KOPT-K1 (cell line): ENCODE results near the gene APLP2.
"Not testable (repeated sequence)": the region's sequence is repeated elsewhere in the genome, so short reads cannot be mapped to it uniquely, and the experiment has no call there.

Source experiments
- H3K27ac ChIP-seq: fragments of 200-600 bp; sonication (generic); 2 replicates; pipeline ENCODE4 v1.5.1; 2016; ENCODE audit warnings: antibody characterized with exemption, mild to moderate bottlenecking, low read depth, low read length; ENCODE audit not compliant: poor library complexity, severe bottlenecking
- H3K36me3 ChIP-seq: fragments of 200-600 bp; sonication (generic); 2 replicates; pipeline ENCODE4 v1.5.1; 2017; ENCODE audit warnings: antibody characterized with exemption, mild to moderate bottlenecking, low read length, moderate library complexity; ENCODE audit not compliant: insufficient read depth
- H3K9me3 ChIP-seq: fragments of 200-600 bp; sonication (generic); 2 replicates; pipeline ENCODE4 v1.5.1; 2017; ENCODE audit warnings: antibody characterized with exemption, low read length, mild to moderate bottlenecking; ENCODE audit not compliant: insufficient read depth, poor library complexity, severe bottlenecking

The APLP2 gene

GRCh38 chr11:130070846-130071200 is 1.1 kb downstream of the APLP2 start:
- H3K9me3 ChIP-seq, result no peaks in the 10 kb centered on the region
- H3K27ac ChIP-seq, result peak overlapping the region; percentile 62
- no peaks in the 10 kb centered on the region for H3K36me3 ChIP-seq

GRCh38 chr11:130071211-130071712 is 1.6 kb downstream of the APLP2 start:
- Histone ChIP-seq H3K27ac (no peak overlapping the region), H3K9me3 (no peaks in the 10 kb centered on the region), H3K36me3 (no peaks in the 10 kb centered on the region)

DNA sequence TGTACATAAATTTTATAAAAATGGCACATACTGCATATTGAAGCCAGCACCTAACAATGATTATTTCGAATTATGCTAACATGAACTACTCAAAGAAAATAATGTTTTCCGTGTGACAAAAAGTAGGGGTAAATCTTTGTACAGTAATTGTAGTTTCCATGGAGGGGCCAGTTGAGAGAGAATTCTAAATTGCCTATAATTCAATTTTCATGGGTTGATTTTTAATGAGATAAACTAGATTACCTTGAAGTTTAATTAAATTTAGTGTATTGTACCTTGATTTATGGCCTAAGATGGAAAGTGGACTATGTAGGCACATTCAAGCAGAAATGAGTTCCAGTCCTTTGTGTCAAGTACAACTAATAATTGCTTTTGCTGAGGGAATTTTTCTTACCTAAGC is 5.0 kb downstream of the APLP2 start:
- H3K36me3 ChIP-seq, result no peaks in the 10 kb centered on the region

DNA sequence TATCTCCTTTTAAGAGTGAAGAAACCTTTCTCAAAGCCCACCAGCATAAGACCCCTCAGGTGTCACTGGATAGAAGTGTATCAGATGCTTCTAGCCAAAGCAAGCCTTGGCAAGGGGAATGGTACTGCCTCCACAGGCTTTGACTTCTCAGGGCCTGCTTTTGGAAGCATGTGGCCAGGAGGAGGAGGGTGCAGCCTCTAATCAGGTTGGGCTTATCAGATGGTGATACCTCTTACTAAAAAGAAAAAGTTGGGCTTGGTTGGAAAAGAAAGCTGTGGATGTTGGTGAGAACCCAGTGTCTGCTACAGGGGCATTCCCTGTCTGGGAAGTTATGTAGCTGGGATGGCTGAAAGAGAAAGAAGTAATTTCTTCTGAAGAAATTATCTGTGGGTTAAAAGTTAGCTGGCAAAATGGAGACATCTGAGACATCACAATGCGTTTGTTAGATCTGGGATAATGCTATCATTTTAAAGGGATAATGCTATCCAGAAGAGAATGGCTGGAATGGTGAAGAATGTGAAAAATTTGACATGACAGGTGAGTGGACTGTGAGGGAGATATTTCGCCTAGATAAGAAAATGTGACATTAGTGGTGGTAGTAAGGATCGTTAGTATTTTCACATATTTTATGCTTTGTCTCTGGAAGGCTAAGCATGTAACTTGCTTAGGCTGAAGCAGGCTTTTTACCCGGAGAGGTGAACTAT is 7.2 kb downstream of the APLP2 start:
- no peaks in the 10 kb centered on the region for H3K36me3 ChIP-seq
- H3K27ac ChIP-seq, result no peak overlapping the region
- H3K9me3 ChIP-seq, result no peaks in the 10 kb centered on the region

More for the DNA sequence above, 5.0 kb downstream of the APLP2 start:
- no peaks in the 10 kb centered on the region for H3K9me3 ChIP-seq
- no peak overlapping the region for H3K27ac ChIP-seq

GRCh38 chr11:130077671-130078070 is 8.0 kb downstream of the APLP2 start:
- no peaks in the 10 kb centered on the region for H3K36me3 ChIP-seq
- H3K9me3 ChIP-seq, result no peaks in the 10 kb centered on the region
- no peak overlapping the region for H3K27ac ChIP-seq

DNA sequence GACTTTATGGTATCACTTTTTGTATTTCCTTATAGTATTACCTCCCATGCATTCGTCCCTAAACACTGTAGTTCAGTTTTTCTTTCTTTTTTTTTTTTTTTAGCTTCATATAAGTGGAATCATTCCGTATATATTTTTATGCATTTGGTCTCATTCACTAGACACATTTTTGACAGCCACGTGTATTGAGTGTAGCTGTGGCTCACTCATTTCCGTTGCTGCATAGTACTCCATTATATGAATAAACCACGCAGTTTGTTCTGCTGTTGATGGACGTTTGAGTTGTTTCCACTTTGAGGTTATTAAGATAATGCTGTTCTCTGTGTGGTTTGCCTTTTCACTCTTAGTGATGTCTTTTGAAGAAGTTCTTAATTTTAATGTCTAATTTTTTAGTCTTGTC is 8.4 kb downstream of the APLP2 start:
- Histone ChIP-seq H3K9me3 (no peaks in the 10 kb centered on the region), H3K36me3 (no peaks in the 10 kb centered on the region), H3K27ac (no peak overlapping the region)

DNA sequence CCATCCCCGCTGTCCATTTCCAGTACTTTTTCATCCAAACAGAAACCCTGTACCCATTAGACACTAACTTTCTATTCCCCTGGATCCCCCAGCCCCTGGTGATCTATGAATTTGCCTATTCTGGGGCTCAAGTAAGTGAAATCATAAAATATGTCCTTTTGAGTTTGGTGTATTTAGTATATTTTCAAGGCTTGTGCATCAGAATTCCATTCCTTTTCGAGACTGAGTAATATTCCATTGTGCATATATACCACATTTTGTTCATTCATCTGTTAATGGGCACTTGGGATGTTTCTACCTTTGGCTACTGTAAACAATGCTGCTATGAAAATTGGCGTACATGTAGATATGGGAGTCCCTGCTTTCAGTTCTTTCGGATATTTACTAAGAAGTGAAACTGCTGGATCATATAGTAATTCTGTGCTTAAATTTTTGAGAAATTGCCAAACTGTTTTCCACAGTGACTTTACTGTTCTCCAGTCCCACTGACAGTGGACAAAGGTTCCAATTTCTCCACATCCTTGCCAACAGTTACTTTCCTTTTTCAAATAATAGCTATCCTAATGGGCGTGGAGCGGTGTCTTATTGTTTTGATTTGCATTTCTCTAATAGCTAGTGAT is 16.1 kb downstream of the APLP2 start:
- no peak overlapping the region for H3K27ac ChIP-seq
- H3K9me3 ChIP-seq, result no peaks in the 10 kb centered on the region
- H3K36me3 ChIP-seq, result no peaks in the 10 kb centered on the region

GRCh38 chr11:130086669-130087068 is 17.0 kb downstream of the APLP2 start:
- Histone ChIP-seq H3K36me3 (no peaks in the 10 kb centered on the region), H3K9me3 (no peaks in the 10 kb centered on the region), H3K27ac (no peak overlapping the region)

DNA sequence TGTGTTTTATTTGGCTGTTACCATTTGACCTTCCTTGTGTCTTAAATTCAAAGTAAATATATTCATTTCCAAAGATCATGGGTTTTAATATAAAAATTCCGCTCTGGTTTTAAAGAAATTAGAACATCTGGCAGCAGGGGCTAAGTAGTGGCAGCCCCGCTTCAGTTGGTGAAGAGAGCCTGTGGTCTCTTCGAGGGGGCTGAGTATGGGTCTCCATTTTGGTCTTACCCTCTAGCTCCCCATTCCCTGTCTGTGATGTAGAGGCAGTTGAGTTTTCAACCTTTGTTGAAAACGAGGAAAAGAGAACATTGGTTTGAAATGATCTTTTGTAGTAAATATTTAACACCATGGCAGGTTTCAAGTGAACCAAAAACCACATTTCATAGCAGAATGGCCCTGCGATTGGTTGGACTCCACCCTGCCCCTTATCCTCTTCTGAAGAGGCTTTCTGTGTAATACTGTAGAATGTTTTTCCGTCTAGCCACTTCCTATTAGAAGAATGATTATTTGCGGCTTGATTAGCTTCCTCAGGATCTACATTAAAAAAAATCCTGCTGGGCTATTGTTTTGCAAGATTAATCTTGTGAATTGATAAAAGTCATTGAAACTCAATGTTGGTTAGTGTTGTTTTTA is 17.7 kb downstream of the APLP2 start:
- Histone ChIP-seq H3K9me3 (no peaks in the 10 kb centered on the region), H3K36me3 (no peaks in the 10 kb centered on the region), H3K27ac (no peak overlapping the region)

- H3K27ac ChIP-seq, result no peak overlapping the region
Observed at GRCh38 chr11:130088217-130088616, 18.5 kb downstream of the APLP2 start.

DNA sequence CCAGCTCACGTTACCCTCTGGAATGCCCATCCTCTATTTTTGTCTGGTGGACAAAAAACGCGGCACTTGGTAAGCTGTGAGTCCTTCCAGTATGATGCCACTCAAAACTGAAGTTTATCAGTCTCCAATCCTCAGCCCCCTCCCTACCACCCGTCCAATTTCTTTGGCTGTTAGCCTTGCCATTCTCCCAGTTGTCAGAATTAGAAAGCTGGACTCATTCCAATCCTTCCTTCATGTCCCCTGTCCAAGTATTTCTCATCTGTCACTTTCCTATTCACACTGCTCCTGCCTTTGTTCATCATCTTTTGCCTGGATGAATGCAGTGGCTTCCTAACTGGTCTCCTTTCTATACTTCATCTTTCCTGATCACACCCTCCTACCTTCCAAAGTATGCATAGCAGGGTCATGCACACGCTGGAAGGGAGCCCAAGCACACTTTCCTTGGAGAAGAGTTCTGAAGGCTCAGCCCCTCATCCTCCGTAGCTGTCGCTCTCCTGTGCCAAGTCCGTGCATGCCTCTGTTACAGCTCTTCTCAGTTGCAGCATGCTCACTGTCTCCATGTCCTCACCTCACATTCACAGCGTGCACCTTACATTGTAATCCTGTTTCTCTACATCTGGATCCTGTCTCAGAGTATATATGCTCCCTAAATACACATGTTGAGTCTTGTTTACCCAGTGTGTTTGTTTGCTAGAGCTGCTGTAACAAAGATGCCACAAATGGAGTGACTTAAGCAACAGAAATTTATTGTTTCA is 19.4 kb downstream of the APLP2 start:
- no peaks in the 10 kb centered on the region for H3K9me3 ChIP-seq
- H3K27ac ChIP-seq, result no peak overlapping the region
- H3K36me3 ChIP-seq, result no peaks in the 10 kb centered on the region

More at GRCh38 chr11:130088217-130088616, 18.5 kb downstream of the APLP2 start:
- H3K36me3 ChIP-seq, result no peaks in the 10 kb centered on the region
- H3K9me3 ChIP-seq, result no peaks in the 10 kb centered on the region

- Histone ChIP-seq H3K9me3 (no peaks in the 10 kb centered on the region), H3K36me3 (no peaks in the 10 kb centered on the region), H3K27ac (no peak overlapping the region)
Observed at GRCh38 chr11:130089674-130090073, 20.0 kb downstream of the APLP2 start.

DNA sequence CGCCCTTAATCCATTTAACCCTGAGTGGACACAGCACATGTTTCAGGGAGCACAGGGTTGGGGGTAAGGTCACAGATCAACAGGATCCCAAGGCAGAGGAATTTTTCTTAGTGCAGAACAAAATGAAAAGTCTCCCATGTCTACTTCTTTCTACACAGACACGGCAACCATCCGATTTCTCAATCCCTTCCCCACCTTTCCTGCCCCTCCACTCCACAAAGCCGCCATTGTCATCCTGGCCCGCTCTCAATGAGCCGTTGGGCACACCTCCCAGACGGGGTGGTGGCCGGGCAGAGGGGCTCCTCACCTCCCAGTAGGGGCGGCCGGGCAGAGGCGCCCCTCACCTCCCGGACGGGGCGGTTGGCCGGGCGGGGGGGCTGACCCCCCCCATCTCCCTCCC is 20.8 kb downstream of the APLP2 start:
- H3K9me3 ChIP-seq, result not testable (repeated sequence)

DNA sequence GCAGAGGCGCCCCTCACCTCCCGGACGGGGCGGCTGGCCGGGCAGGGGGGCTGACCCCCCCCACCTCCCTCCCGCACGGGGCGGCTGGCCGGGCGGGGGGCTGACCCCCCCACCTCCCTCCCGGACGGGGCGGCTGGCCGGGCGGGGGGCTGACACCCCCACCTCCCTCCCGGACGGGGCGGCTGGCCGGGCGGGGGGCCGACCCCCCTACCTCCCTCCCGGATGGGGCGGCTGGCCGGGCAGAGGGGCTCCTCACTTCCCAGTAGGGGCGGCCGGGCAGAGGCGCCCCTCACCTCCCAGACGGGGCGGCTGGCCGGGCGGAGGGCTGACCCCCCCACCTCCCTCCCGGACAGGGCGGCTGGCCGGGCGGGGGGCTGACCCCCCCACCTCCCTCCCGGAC is 21.5 kb downstream of the APLP2 start:
- H3K36me3 ChIP-seq, result not testable (repeated sequence)

More for the DNA sequence above, 20.8 kb downstream of the APLP2 start:
- H3K36me3 ChIP-seq, H3K27ac ChIP-seq: not testable (repeated sequence)

DNA sequence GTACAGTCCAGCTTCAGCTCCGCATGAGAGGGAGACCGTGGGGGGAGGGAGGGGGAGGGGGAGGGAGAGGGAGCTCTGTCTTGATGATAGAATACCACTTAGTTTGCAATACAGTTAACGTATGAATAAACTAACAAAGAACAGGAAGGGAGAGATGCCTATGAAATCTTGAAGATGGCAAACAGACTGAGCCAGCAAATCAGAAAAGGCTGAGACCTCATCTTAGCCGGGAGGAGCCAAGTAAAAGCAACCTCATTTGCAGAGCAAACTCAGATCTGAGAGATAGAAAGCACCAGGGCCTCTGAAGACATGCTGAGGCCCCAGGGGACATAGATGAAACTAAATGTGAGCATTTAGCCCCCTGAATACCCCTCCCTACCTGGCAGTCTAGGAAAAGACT is 23.0 kb downstream of the APLP2 start:
- H3K36me3 ChIP-seq, result no peaks in the 10 kb centered on the region
- peak overlapping the region; percentile 4 for H3K27ac ChIP-seq
- H3K9me3 ChIP-seq, result no peaks in the 10 kb centered on the region

More for the DNA sequence above, 21.5 kb downstream of the APLP2 start:
- not testable (repeated sequence) for H3K27ac ChIP-seq, H3K9me3 ChIP-seq
